Endothelial cell of umbilical vein (primary cell): ENCODE data around the gene PPFIA2. TPM values are rescaled to one million over a fixed set of nuclear protein-coding genes. Genes with fewer than 3 reads are reported as not detected.

Experiments
- BruUV-seq: library from RNA; stranded (reverse); fragments of 400-500 nt; replicated peaks from 2 replicates; lab custom pipeline; 2021; lab: Mats Ljungman, UMichigan
- CTCF ChIA-PET: fragments of 300-600, 350-600 bp; sonication (Branson Sonifier 250); formaldehyde crosslinking; loops from one replicate; lab custom pipeline; 2021; ENCODE audit warnings: antibody characterized with exemption, inconsistent platforms; lab: Charles Lee
- POLR2A ChIA-PET: fragments of 300-600, 350-600 bp; sonication (Branson Sonifier 250); formaldehyde crosslinking; loops from one replicate; lab custom pipeline; 2021; ENCODE audit warnings: antibody characterized with exemption, inconsistent platforms; lab: Charles Lee
- DNase-seq: peaks from one replicate; pipeline ENCODE4 v3.0.0-alpha.2; 2011; ENCODE audit warnings: low read depth, low spot score
- FAIRE-seq: peaks from 2 replicates; lab custom pipeline; 2011; peaks lifted over from hg19 to GRCh38; lab: Jason Lieb, UNC
- H2AFZ ChIP-seq: 2 replicates; pipeline ENCODE4 v1.6.0; 2012; ENCODE audit warnings: low read depth, low read length, control low read depth, inconsistent platforms
- H3K27ac ChIP-seq: 2 replicates; pipeline ENCODE4 v1.5.1; 2011; ENCODE audit warnings: low read depth, mild to moderate bottlenecking, control low read depth, low read length, moderate library complexity; ENCODE audit not compliant: insufficient read depth
- H3K27me3 ChIP-seq, 2 experiments: 2 replicates each; pipeline versions ENCODE4 v1.6.0 to v1.6.1; 2011; ENCODE audit warnings: low read length in 2 of 2, mixed read lengths in 1 of 2; ENCODE audit not compliant: control insufficient read depth in 2 of 2, insufficient read depth in 2 of 2
- H3K36me3 ChIP-seq, 2 experiments: 2 replicates in 1 of 2; 3 replicates in 1 of 2; pipeline ENCODE4 v1.5.1; 2011; ENCODE audit warnings: low read length in 2 of 2, mild to moderate bottlenecking in 1 of 2, moderate library complexity in 1 of 2; ENCODE audit not compliant: control insufficient read depth in 2 of 2, insufficient read depth in 2 of 2; ENCODE audit errors: extremely low read depth in 1 of 2
- H3K4me1 ChIP-seq: 3 replicates; pipeline ENCODE4 v1.5.1; 2011; ENCODE audit warnings: mild to moderate bottlenecking, low read length; ENCODE audit not compliant: control insufficient read depth, insufficient read depth; ENCODE audit errors: extremely low read depth
- H3K4me2 ChIP-seq: 2 replicates; pipeline ENCODE4 v1.6.1; 2011; ENCODE audit warnings: low read length, control low read depth, mixed read lengths; ENCODE audit not compliant: insufficient read depth
- H3K4me3 ChIP-seq, 3 experiments: fragments of 200-600 bp in 1 of 3; sonication (generic), shearing (Covaris generic) in 1 of 3; replicated peaks in 1 of 3; 2 replicates each; pipeline ENCODE4 v1.5.1; 2011 to 2016; ENCODE audit warnings: control low read depth in 3 of 3, low read length in 3 of 3, mild to moderate bottlenecking in 2 of 3, inconsistent platforms in 1 of 3, low read depth in 1 of 3, moderate library complexity in 1 of 3; ENCODE audit not compliant: insufficient read depth in 1 of 3
- H3K79me2 ChIP-seq: 2 replicates; pipeline ENCODE4 v1.6.0; 2012; ENCODE audit warnings: low read length, inconsistent platforms; ENCODE audit not compliant: control insufficient read depth, insufficient read depth
- H3K9ac ChIP-seq: replicated peaks from 2 replicates; pipeline ENCODE3; 2011; ENCODE audit warnings: low read length, control low read depth; ENCODE audit not compliant: insufficient read depth; ENCODE audit errors: extremely low read depth
- H3K9me1 ChIP-seq: replicated peaks from 3 replicates; pipeline ENCODE4 v1.6.0; 2011; ENCODE audit warnings: mild to moderate bottlenecking, low read length; ENCODE audit not compliant: control insufficient read depth, insufficient read depth; ENCODE audit errors: extremely low read depth
- H3K9me3 ChIP-seq: replicated peaks from 2 replicates; pipeline ENCODE4 v1.5.1; 2012; ENCODE audit warnings: low read length, inconsistent platforms; ENCODE audit not compliant: control insufficient read depth, insufficient read depth
- H4K20me1 ChIP-seq: replicated peaks from 2 replicates; pipeline ENCODE3; 2011; ENCODE audit warnings: mild to moderate bottlenecking, low read length; ENCODE audit not compliant: control insufficient read depth, insufficient read depth; ENCODE audit errors: extremely low read depth
- EZH2 ChIP-seq: IDR thresholded peaks from 2 replicates; pipeline ENCODE4 v1.6.1; 2012; ENCODE audit warnings: borderline replicate concordance, low read depth, mild to moderate bottlenecking, moderate library complexity, low read length, inconsistent platforms; ENCODE audit not compliant: severe bottlenecking
- FOS ChIP-seq: IDR thresholded peaks from 2 replicates; pipeline ENCODE4 v1.6.1; 2011; ENCODE audit warnings: mild to moderate bottlenecking, low read length, moderate library complexity, borderline replicate concordance; ENCODE audit not compliant: insufficient read depth
- GATA2 ChIP-seq: IDR thresholded peaks from 2 replicates; pipeline ENCODE4 v1.7.0; 2011; ENCODE audit warnings: low read depth, mild to moderate bottlenecking, moderate library complexity, mixed read lengths, low read length; ENCODE audit not compliant: insufficient read length, insufficient read depth
- JUN ChIP-seq: IDR thresholded peaks from 2 replicates; pipeline ENCODE4 v1.6.1; 2011; ENCODE audit warnings: borderline replicate concordance, low read depth; ENCODE audit not compliant: insufficient read length, insufficient read depth
- MYC ChIP-seq: IDR thresholded peaks from one replicate; pipeline ENCODE4 v1.6.1; 2011; ENCODE audit warnings: mild to moderate bottlenecking, low read depth, low read length
- POLR2A ChIP-seq: IDR thresholded peaks from 2 replicates; pipeline ENCODE4 v1.6.1; 2012; ENCODE audit warnings: low read depth, mild to moderate bottlenecking, control low read depth, low read length
- POLR2AphosphoS5 ChIP-seq: IDR thresholded peaks from 2 replicates; pipeline ENCODE4 v1.6.1; 2012; ENCODE audit warnings: low read depth, mild to moderate bottlenecking, control low read depth, low read length, moderate library complexity; ENCODE audit not compliant: insufficient read depth
- dilution Hi-C: fragments of 300-500 bp; cut with MboI; formaldehyde crosslinking; loops from one replicate; pipeline ENCODE4 v1.15.0; 2019; ENCODE audit warnings: low sequenced_read_pairs; ENCODE audit not compliant: extremely low pct_ligation_motif_present
- intact Hi-C: fragments of 100-400 bp; cut with micrococcal nuclease; formaldehyde crosslinking; loops from one replicate; pipeline ENCODE4 v1.10.0; 2022
- polyA plus RNA-seq, 4 experiments: library from polyadenylated mRNA; depleted of rRNA in 3 of 4; stranded (reverse) in 3 of 4; unstranded in 1 of 4; fragments of >200 nt; gene quantifications; 2 replicates each; pipeline versions ENCODE4 v1.2.1 to v1.2.3, GENCODE V29; 2011 to 2012; ENCODE audit warnings: missing spikeins in 1 of 4
- total RNA-seq: library from RNA; stranded (reverse); gene quantifications from 2 replicates; pipeline ENCODE4 v1.2.3, GENCODE V29; 2021
- TF ChIP-seq, protein P1 (sequence below), 2 donors: IDR thresholded peaks; 1 replicate in 1 of 2; 2 replicates in 1 of 2; pipeline ENCODE4 v1.5.1; 2011; ENCODE audit warnings: low read length in 2 of 2, mild to moderate bottlenecking in 2 of 2, moderate library complexity in 2 of 2, control low read depth in 1 of 2, inconsistent platforms in 1 of 2, low read depth in 1 of 2; ENCODE audit not compliant: insufficient read depth in 1 of 2; ENCODE audit errors: extremely low read depth in 1 of 2
- TF ChIP-seq, protein P2 (sequence below): IDR thresholded peaks from 2 replicates; pipeline ENCODE4 v1.6.1; 2011; ENCODE audit not compliant: insufficient read depth, insufficient read length

Gene PPFIA2
- total and polyA plus RNA-seq, 2 donors (not counting 3 experiments of a cell fraction or from before 2014, with no cell fraction given): not detected

DNA sequence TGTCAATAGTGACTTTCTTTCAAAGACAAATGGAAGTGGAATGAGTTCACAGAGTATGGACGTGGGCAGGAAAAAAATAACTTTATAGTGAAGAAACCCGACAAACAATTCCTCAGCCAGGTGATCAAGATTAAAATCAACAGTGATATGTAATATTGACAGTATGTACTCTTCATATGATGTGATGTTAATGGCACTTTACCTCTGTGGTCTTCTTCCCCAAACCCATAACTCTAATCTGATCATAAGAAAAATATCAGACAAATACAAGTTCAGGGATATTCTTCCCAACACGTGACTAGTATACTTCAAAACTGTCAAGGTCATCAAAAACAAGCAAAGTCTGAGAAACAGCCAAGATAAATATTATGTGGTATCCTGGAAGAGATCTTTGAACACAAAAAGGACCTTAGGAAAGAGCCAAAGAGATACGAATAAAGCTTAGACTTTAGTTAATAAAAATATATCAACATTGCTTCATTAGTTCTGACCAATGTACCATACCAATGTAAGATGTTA, 215.5 kb downstream of the PPFIA2 start:
- no TSS peak for BruUV-seq
- Histone ChIP-seq H3K79me2 (no peaks in the 10 kb centered on the region), H3K27ac (no peak overlapping the region), H3K36me3 (no peaks in the 10 kb centered on the region), H4K20me1 (no peaks in the 10 kb centered on the region), H3K9ac (no peak overlapping the region), H3K4me3 (no peak overlapping the region), H3K9me1 (no peaks in the 10 kb centered on the region), H3K4me1 (no peaks in the 10 kb centered on the region), H3K27me3 (no peaks in the 10 kb centered on the region), H3K9me3 (no peaks in the 10 kb centered on the region), H2AFZ (no peak overlapping the region), H3K4me2 (no peak overlapping the region)
- dilution Hi-C loops (no loop called here), intact Hi-C loops (no loop called here)
- CTCF ChIA-PET: interaction anchor here (1.1 to 1.3 kb wide), 2 partner anchors 12 to 17 kb away, joined by 3 read pairs; no protein-coding TSS in a partner anchor
- FAIRE-seq: no peak
- DNase-seq: no peak
- POLR2A ChIA-PET: no interaction called here
- no peak for TF ChIP-seq JUN
- no peak for TF ChIP-seq GATA2
- TF ChIP-seq MYC: no peak
- no peak for TF ChIP-seq POLR2AphosphoS5
- TF ChIP-seq EZH2: no peak
- no peak for TF ChIP-seq POLR2A
- TF ChIP-seq, protein P1, sequence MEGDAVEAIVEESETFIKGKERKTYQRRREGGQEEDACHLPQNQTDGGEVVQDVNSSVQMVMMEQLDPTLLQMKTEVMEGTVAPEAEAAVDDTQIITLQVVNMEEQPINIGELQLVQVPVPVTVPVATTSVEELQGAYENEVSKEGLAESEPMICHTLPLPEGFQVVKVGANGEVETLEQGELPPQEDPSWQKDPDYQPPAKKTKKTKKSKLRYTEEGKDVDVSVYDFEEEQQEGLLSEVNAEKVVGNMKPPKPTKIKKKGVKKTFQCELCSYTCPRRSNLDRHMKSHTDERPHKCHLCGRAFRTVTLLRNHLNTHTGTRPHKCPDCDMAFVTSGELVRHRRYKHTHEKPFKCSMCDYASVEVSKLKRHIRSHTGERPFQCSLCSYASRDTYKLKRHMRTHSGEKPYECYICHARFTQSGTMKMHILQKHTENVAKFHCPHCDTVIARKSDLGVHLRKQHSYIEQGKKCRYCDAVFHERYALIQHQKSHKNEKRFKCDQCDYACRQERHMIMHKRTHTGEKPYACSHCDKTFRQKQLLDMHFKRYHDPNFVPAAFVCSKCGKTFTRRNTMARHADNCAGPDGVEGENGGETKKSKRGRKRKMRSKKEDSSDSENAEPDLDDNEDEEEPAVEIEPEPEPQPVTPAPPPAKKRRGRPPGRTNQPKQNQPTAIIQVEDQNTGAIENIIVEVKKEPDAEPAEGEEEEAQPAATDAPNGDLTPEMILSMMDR (IDR thresholded peaks at IDR 0.05; ENCODE audit: extremely low read depth in 1 of 2, insufficient read depth in 1 of 2, low read depth in 1 of 2, low read length in 2 of 2): no peak
- TF ChIP-seq FOS: no peak
- TF ChIP-seq, protein P2, sequence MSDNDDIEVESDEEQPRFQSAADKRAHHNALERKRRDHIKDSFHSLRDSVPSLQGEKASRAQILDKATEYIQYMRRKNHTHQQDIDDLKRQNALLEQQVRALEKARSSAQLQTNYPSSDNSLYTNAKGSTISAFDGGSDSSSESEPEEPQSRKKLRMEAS: no peak
